Hepatocyte (in vitro differentiated cells): ENCODE results near the gene SLC4A11. TPM values are rescaled to one million over a fixed set of nuclear protein-coding genes. Genes with fewer than 3 reads are reported as not detected.

Source experiments
- DNase-seq: peaks from one replicate; pipeline ENCODE4 v3.0.0-alpha.2; 2016; ENCODE audit warnings: low spot score
- H2AFZ ChIP-seq: fragments of 200-600 bp; sonication (generic); 2 replicates; pipeline ENCODE4 v1.6.0; 2016; ENCODE audit warnings: antibody characterized with exemption, mild to moderate bottlenecking
- H3K27ac ChIP-seq: fragments of 200-600 bp; sonication (generic); 2 replicates; pipeline ENCODE4 v1.5.1; 2016; ENCODE audit warnings: mild to moderate bottlenecking
- H3K27me3 ChIP-seq: fragments of 200-600 bp; sonication (generic); 2 replicates; pipeline ENCODE4 v1.6.1; 2016
- H3K36me3 ChIP-seq: fragments of 200-600 bp; sonication (generic); replicated peaks from 2 replicates; pipeline ENCODE4 v1.5.1; 2016; ENCODE audit warnings: low read depth; ENCODE audit not compliant: insufficient read depth
- H3K4me1 ChIP-seq: fragments of 200-600 bp; sonication (generic); 2 replicates; pipeline ENCODE4 v1.5.1; 2016; ENCODE audit warnings: mild to moderate bottlenecking, moderate library complexity; ENCODE audit not compliant: insufficient read depth
- H3K4me2 ChIP-seq: fragments of 200-600 bp; sonication (generic); 2 replicates; pipeline ENCODE4 v1.6.0; 2016
- H3K4me3 ChIP-seq: fragments of 200-600 bp; sonication (generic); 2 replicates; pipeline ENCODE4 v1.5.1; 2016; ENCODE audit warnings: mild to moderate bottlenecking
- H3K79me2 ChIP-seq: fragments of 200-600 bp; sonication (generic); 2 replicates; pipeline ENCODE4 v1.6.0; 2017; ENCODE audit warnings: mild to moderate bottlenecking
- H3K9me2 ChIP-seq: fragments of 200-600 bp; sonication (generic); replicated peaks from 2 replicates; pipeline ENCODE4 v1.6.0; 2017; ENCODE audit warnings: mild to moderate bottlenecking; ENCODE audit not compliant: insufficient read depth
- H3K9me3 ChIP-seq: fragments of 200-600 bp; sonication (generic); 2 replicates; pipeline ENCODE4 v1.5.1; 2016; ENCODE audit warnings: low read depth, mild to moderate bottlenecking
- H4K20me1 ChIP-seq: fragments of 200-600 bp; sonication (generic); 2 replicates; pipeline ENCODE4 v1.6.0; 2016; ENCODE audit warnings: mild to moderate bottlenecking; ENCODE audit not compliant: insufficient read depth, poor library complexity, severe bottlenecking
- CTCF ChIP-seq: fragments of 200-600 bp; sonication (generic); IDR thresholded peaks from 2 replicates; pipeline ENCODE4 v1.5.1; 2016; ENCODE audit warnings: antibody characterized with exemption, mild to moderate bottlenecking; ENCODE audit not compliant: poor library complexity
- EZH2 ChIP-seq: fragments of 200-600 bp; sonication (generic); IDR thresholded peaks from 2 replicates; pipeline ENCODE4 v1.6.1; 2016; ENCODE audit warnings: antibody characterized with exemption, mild to moderate bottlenecking, borderline replicate concordance
- EZH2phosphoT487 ChIP-seq: fragments of 200-600 bp; sonication (generic); IDR thresholded peaks from one replicate; pipeline ENCODE4 v1.6.1; 2018; ENCODE audit warnings: antibody characterized with exemption, mild to moderate bottlenecking, low read depth, moderate library complexity; ENCODE audit not compliant: unreplicated experiment, severe bottlenecking
- WGBS: methylation state at CpG from one replicate; pipeline ENCODE4 v1.1.6; 2016; ENCODE audit warnings: low lambda C conversion rate; ENCODE audit errors: missing lambda C conversion rate; 5-methylcytosine and 5-hydroxymethylcytosine counted together
- polyA plus RNA-seq: library from polyadenylated mRNA; unstranded; fragments of >200 nt; fragmentation: Nextera tagmentation; extraction: Ambion mirVana; gene quantifications from 2 replicates; pipeline ENCODE4 v1.2.1, GENCODE V29; 2016
- total RNA-seq: library from RNA; depleted of rRNA; stranded (reverse); fragments of >200 nt; gene quantifications from 2 replicates; pipeline ENCODE4 v1.2.3, GENCODE V29; 2014

The SLC4A11 gene
- total and polyA plus RNA-seq, 2 experiments from 2014 or later: 0.37 to 1.3 TPM

GRCh38 chr20:3270051-3270450 is 31.1 kb upstream of the SLC4A11 start:
- Histone ChIP-seq H3K36me3 (no peaks in the 10 kb centered on the region), H3K4me3 (no peak overlapping the region), H3K79me2 (no peaks in the 10 kb centered on the region), H2AFZ (no peak overlapping the region), H3K27me3 (no peaks in the 10 kb centered on the region), H3K27ac (no peak overlapping the region), H3K9me2 (no peaks in the 10 kb centered on the region), H3K9me3 (no peaks in the 10 kb centered on the region), H4K20me1 (no peaks in the 10 kb centered on the region), H3K4me2 (no peak overlapping the region), H3K4me1 (no peaks in the 10 kb centered on the region)
- DNase-seq: no peak
- TF ChIP-seq EZH2phosphoT487 (no peak), EZH2 (no peak), CTCF (no peak)
- 96% methylated on average over 4 of the region's 4 CpGs for WGBS

GRCh38 chr20:3262566-3262965 is 23.6 kb upstream of the SLC4A11 start:
- Histone ChIP-seq H3K4me1 (no peaks in the 10 kb centered on the region), H3K79me2 (no peaks in the 10 kb centered on the region), H4K20me1 (no peaks in the 10 kb centered on the region), H3K36me3 (no peaks in the 10 kb centered on the region), H3K9me2 (no peaks in the 10 kb centered on the region), H2AFZ (no peak overlapping the region), H3K27me3 (no peaks in the 10 kb centered on the region), H3K4me2 (no peak overlapping the region), H3K9me3 (no peaks in the 10 kb centered on the region), H3K27ac (no peak overlapping the region), H3K4me3 (no peak overlapping the region)
- no peak for TF ChIP-seq CTCF
- no peak for TF ChIP-seq EZH2
- no peak for TF ChIP-seq EZH2phosphoT487
- DNase-seq: no peak

GRCh38 chr20:3258429-3258828 is 19.4 kb upstream of the SLC4A11 start:
- H4K20me1 ChIP-seq: no peaks in the 10 kb centered on the region
- DNase-seq: no peak
- no peaks in the 10 kb centered on the region for H3K4me1 ChIP-seq
- H3K9me2 ChIP-seq: no peaks in the 10 kb centered on the region
- 98% methylated on average over 5 of the region's 5 CpGs for WGBS
- H3K79me2 ChIP-seq: no peaks in the 10 kb centered on the region
- no peak overlapping the region for H3K27ac ChIP-seq
- no peak overlapping the region for H3K4me2 ChIP-seq
- no peak overlapping the region for H2AFZ ChIP-seq
- no peaks in the 10 kb centered on the region for H3K27me3 ChIP-seq
- TF ChIP-seq EZH2 (no peak), EZH2phosphoT487 (no peak), CTCF (no peak)
- H3K9me3 ChIP-seq: no peaks in the 10 kb centered on the region
- H3K36me3 ChIP-seq: no peaks in the 10 kb centered on the region
- H3K4me3 ChIP-seq: no peak overlapping the region

- no peaks in the 10 kb centered on the region for H3K9me2 ChIP-seq
- H3K4me2 ChIP-seq: no peak overlapping the region
- no peak overlapping the region for H2AFZ ChIP-seq
- H3K27me3 ChIP-seq: peaks cover 5% of the 10 kb centered on the region
- WGBS: 100% methylated on average over 5 of the region's 5 CpGs
- H3K4me3 ChIP-seq: no peak overlapping the region
- no peaks in the 10 kb centered on the region for H4K20me1 ChIP-seq
- no peak overlapping the region for H3K27ac ChIP-seq
- no peaks in the 10 kb centered on the region for H3K4me1 ChIP-seq
- DNase-seq: no peak
- TF ChIP-seq EZH2phosphoT487 (no peak), EZH2 (no peak), CTCF (no peak)
- H3K9me3 ChIP-seq: no peaks in the 10 kb centered on the region
- no peaks in the 10 kb centered on the region for H3K79me2 ChIP-seq
- H3K36me3 ChIP-seq: no peaks in the 10 kb centered on the region
Measured at GRCh38 chr20:3255728-3256127, 16.7 kb upstream of the SLC4A11 start.
